Fibroblast of skin of left quadriceps (primary cell): ENCODE results near the gene ADGRE2.
A peak's percentile ranks its signal among the peaks of the same experiment; 100 is the strongest.

Experiments
- DNase-seq, 2 experiments: peaks; one replicate each; pipeline ENCODE4 v3.0.0-alpha.2; 2013; ENCODE audit warnings: low read depth in 2 of 2

Gene ADGRE2

GRCh38 chr19:14733574-14733973 is 44.8 kb downstream of the ADGRE2 start:
- DNase-seq, result no peak

- no peak for DNase-seq
Observed at GRCh38 chr19:14732510-14732909, 45.9 kb downstream of the ADGRE2 start.

- no peak for DNase-seq
Observed at GRCh38 chr19:14731200-14731599, 47.2 kb downstream of the ADGRE2 start.

- DNase-seq, result no peak
Observed at GRCh38 chr19:14728595-14728994, 49.8 kb downstream of the ADGRE2 start.

- DNase-seq, result no peak
Observed at GRCh38 chr19:14722127-14722526, 56.2 kb downstream of the ADGRE2 start.

DNA sequence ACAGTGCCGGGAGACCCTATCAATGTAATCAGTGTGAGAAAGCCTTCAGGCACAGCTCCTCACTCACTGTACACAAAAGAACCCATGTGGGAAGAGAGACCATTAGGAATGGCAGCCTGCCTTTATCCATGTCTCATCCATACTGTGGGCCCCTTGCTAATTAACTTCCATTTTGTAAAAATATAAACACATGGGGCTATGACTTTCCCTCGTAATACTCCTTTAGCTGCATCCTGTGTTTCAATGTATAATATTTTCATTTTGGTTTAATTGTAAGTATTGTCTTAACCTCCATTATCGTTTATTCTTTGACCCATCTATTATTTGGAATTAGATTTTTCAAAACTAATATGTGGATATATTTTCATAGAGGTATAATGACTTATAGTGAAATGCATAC is 59.2 kb downstream of the ADGRE2 start:
- no peak for DNase-seq

GRCh38 chr19:14718522-14719116 is 59.7 kb downstream of the ADGRE2 start:
- no peak for DNase-seq

- DNase-seq, result no peak
Observed at GRCh38 chr19:14715841-14716240, 62.5 kb downstream of the ADGRE2 start.

DNA sequence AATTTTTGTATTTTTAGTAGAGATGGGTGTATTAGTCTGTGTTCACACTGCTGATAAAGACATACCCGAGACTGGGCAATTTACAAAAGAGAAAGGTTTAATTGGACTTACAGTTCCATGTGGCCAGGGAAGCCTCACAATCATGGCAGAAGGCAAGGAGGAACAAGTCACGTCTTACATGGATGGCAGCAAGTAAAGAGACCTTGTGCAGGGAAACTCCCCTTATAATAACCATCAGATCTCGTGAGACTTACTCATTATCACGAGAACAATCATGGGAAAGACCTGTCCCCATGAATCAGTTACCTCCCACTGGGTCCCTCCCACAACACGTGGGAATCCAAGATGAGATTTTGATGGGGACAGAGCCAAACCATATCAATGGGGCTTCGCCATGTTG is 73.9 kb downstream of the ADGRE2 start:
- DNase-seq, result no peak

DNA sequence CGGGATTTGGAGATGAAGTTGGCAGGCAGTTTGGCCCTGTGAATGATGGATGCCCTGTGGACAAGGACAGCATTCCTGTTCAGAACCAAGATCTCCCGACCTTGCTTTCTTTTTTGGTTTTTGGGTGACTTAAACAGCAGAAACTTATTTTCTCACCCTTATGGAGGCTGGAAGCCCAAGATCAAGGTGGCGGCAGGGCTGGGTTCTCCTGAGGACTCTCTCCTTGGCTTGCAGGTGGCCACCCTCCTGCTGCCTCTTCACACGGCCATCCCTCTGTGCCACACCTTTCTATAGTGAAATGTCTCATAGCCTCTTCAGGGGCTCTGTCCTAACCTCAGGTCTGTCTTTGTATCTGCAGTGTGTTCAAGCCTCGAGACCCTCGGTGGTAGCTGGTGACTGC is 74.5 kb downstream of the ADGRE2 start:
- no peak for DNase-seq

DNA sequence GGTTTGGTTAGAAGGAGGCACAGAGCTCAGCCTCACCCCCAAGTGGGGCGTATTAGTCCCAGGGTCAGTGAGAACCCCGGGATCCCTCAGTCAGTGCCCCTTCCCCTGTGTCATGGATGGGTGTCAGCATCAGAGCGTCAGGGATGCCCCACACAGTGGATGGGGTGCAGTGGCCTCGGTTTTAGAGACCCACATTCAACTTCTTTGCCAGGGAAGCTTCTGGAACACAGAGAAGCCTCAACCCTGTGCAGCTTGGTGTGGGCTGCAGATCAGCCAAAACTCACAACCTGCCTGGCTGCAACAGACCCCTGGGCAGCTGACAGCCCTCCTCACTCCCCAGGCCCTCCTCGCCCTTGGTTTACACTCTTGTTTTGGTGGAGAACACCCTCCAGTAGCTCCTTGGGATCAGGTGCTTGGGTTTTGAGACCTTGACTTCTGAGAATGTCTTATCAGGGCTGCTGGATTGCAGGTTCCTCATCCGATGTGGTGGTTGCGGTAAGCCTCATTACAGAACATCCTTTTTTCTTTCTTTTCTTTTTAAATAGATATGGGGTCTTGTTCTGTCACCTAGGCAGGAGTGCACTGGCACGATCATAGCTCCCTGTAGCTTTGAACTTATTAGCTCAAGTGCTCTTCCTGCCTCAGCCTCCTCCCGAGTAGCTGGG is 77.5 kb downstream of the ADGRE2 start:
- no peak for DNase-seq

- DNase-seq, result no peak
Observed at GRCh38 chr19:14699641-14700040, 78.7 kb downstream of the ADGRE2 start.

- no peak for DNase-seq
Observed at GRCh38 chr19:14695471-14695870, 82.9 kb downstream of the ADGRE2 start.

- no peak for DNase-seq
Observed at GRCh38 chr19:14694641-14695266, 83.6 kb downstream of the ADGRE2 start.

DNA sequence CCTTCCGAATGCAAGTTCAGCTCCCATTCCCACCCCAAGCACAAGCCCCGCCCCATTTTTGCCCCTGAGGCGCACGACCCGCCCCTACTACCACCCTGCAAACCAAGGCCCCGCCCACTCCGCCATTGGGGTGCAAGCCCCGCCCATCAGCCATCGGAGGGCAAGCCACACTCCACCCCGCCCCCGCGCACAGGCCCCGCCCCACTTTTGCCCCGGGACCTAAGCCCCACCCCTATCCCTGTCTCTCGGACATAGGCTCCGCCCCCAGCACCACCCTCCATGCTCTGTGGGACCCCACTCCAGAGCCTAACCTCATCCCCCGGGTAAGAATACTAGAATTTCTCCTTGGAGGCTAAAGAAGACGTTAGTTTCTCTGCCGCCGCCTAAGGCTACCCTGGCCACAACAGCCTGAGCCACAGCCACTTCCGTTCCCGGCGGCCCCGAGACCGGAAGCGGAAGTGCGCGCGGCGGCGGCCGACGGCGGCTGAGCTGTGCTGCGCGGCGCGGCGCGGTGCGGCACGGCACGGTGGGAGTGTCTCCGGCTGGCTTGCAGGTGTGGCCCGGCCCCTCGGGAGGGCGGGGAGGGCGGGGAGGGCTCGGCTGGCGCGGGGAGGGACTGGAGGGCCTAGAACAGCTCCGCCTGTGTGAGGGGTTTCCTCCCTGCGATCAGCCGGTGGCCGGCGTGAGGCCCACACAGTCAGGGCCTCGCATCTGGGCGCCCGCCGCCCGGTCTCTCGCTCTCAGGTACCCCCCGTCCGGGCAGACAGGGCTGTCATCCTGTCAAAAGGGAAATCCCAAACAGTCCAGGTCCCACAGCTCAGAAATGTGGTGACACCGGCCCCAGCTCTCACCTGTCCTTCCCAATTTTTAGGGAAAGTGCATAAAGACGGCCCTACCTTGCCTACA is 88.5 kb downstream of the ADGRE2 start, which contains the start of gene ZNF333:
Gene ZNF333 (plus strand): TSS at position 451 of the 906 bp plus-strand sequence. CDS start 3,444 bp downstream, outside the sequence.
- peak; percentile 78 to 80 for DNase-seq

- no peak for DNase-seq
Observed at GRCh38 chr19:14686411-14686810, 91.9 kb downstream of the ADGRE2 start.

- DNase-seq, result no peak
Observed at GRCh38 chr19:14683439-14683838, 94.9 kb downstream of the ADGRE2 start.
